ENCODE data around the gene BABAM2.
"Not testable (repeated sequence)": the region's sequence is repeated elsewhere in the genome, so short reads cannot be mapped to it uniquely, and the experiment has no call there.

The BABAM2 gene

DNA sequence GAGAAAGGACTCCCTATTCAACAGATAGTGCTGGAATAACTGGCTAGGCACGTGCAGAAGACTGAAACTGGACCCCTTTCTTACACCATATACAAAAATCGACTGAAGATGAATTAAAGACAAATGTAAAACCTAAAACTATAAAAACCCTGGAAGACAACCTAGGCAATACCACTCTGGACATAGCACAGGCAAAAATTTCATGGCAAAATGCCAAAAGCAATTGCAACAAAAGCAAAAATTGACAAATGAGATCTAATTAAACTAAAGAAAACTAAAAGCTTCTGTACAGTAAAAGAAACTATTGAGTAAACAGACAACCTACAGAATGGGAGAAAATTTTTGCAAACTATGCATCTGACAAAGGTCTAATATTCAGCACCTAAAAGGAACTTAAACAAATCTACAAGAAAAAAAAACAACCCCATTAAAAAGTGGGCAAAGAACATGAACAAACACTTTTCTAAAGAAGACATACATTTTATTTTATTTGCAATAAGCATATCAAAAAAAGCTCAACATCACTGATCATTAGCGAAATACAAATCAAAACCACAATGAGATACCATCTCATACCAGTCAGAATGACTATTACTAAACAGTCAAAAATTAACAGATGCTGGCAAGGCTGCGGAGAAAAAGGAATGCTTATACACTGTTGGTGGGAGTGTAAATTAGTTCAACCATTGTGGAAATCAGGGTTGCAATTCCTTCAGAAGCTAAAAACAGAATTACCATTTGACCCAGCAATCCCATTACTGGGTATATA, 8.5 kb upstream of the BABAM2 start:
- not testable (repeated sequence) for H3K27ac ChIP-seq (ENCODE audit: low read length); H3K36me3 ChIP-seq (ENCODE audit: control insufficient read depth in 1 of 2, insufficient read depth in 2 of 2, low read length in 2 of 2); H3K9me3 ChIP-seq (ENCODE audit: control insufficient read depth in 1 of 2, low read length in 2 of 2); H3K27me3 ChIP-seq (ENCODE audit: low read depth, low read length); H3K4me1 ChIP-seq (ENCODE audit: control insufficient read depth in 1 of 2, insufficient read depth in 2 of 2, low read length in 2 of 2); H3K4me3 ChIP-seq (ENCODE audit: low read depth in 1 of 2, low read length in 2 of 2)

DNA sequence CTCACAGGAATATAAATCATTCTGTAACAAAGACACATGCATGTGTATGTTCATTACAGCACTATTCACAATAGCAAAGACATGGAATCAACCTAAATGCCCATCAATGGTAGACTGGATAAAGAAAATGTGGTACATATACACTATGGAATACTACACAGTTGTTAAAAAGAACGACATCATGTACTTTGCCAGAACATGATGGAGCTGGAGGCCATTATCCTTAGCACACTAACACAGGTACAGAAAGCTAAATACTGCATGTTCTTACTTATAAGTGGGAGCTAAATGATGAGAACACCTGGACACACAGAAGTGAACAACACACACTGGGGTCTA, 8.0 kb upstream of the BABAM2 start:
- H3K36me3 ChIP-seq (ENCODE audit: control insufficient read depth in 1 of 2, insufficient read depth in 2 of 2, low read length in 2 of 2); H3K4me1 ChIP-seq (ENCODE audit: control insufficient read depth in 1 of 2, insufficient read depth in 2 of 2, low read length in 2 of 2); H3K4me3 ChIP-seq (ENCODE audit: low read depth in 1 of 2, low read length in 2 of 2); H3K9me3 ChIP-seq (ENCODE audit: control insufficient read depth in 1 of 2, low read length in 2 of 2); H3K27ac ChIP-seq (ENCODE audit: low read length); H3K27me3 ChIP-seq (ENCODE audit: low read depth, low read length): not testable (repeated sequence)

DNA sequence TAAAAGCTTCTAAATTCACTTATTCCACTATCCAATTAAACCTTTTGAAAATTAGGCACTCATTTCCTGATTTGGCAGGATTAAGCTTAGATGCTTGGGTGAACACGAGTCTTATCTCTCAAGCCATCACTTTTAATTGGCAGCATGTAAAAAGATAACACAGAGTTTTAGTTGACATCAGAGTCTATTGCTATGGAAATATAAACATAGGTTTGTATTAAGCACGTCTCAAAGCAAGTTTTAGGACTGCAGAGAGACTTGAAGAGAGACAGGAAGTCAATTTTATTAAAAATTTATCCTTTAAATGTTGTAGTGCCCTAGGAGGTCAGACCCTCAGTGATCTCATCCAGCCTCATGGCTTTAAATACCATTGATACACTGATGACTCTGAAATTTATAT, 5.9 kb upstream of the BABAM2 start:
- H3K9me3 ChIP-seq (ENCODE audit: control insufficient read depth in 1 of 2, low read length in 2 of 2), result no peaks in the 10 kb centered on the region
- no peaks in the 10 kb centered on the region for H3K27me3 ChIP-seq (ENCODE audit: low read depth, low read length)
- H3K4me1 ChIP-seq (ENCODE audit: control insufficient read depth in 1 of 2, insufficient read depth in 2 of 2, low read length in 2 of 2), result no peaks in the 10 kb centered on the region
- H3K4me3 ChIP-seq (ENCODE audit: low read depth in 1 of 2, low read length in 2 of 2), result no peak overlapping the region
- H3K27ac ChIP-seq (ENCODE audit: low read length), result no peak overlapping the region
- no peaks in the 10 kb centered on the region for H3K36me3 ChIP-seq (ENCODE audit: control insufficient read depth in 1 of 2, insufficient read depth in 2 of 2, low read length in 2 of 2)

DNA sequence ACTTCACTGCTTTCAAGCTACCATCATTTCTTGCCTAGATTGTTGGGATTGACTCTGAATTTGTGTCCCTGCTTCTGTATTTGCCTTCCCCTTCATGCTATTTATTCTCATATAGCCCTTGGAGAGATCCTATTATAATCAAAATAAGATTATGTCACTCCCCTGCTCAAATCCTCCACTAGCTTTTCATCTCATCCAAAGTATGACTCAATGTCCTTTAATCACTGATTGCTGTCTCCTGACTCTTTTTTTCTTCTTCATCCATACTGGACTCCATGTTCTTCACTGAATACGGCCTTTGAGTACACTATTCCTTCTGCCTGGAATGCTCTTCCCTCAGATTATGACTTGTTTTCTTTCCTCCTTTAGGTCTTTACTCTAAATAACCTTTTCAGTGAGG, 5.3 kb upstream of the BABAM2 start:
- Histone ChIP-seq H3K36me3 (ENCODE audit: control insufficient read depth in 1 of 2, insufficient read depth in 2 of 2, low read length in 2 of 2) (no peaks in the 10 kb centered on the region), H3K27ac (ENCODE audit: low read length) (no peak overlapping the region), H3K4me3 (ENCODE audit: low read depth in 1 of 2, low read length in 2 of 2) (no peak overlapping the region), H3K27me3 (ENCODE audit: low read depth, low read length) (no peaks in the 10 kb centered on the region), H3K4me1 (ENCODE audit: control insufficient read depth in 1 of 2, insufficient read depth in 2 of 2, low read length in 2 of 2) (no peaks in the 10 kb centered on the region), H3K9me3 (ENCODE audit: control insufficient read depth in 1 of 2, low read length in 2 of 2) (no peaks in the 10 kb centered on the region)

DNA sequence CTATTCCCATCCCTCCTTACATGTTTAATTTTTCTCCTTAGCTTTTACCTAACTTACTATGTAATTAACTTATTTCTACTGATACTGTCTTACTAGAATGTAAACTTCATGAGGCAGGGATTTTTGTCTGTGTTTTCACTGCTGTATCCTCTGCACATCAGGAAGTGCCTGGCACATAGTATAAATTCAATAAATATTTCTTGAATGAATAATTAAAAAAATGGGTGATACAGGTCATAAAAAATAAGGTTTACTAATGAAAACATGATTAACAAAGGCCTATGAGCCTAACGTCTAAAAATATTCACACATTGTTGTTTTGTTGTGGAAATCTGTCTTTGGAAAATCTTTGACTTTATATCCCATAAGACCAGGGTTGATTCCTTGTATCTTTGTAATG, 4.9 kb upstream of the BABAM2 start:
- Histone ChIP-seq H3K27me3 (ENCODE audit: low read depth, low read length) (no peaks in the 10 kb centered on the region), H3K9me3 (ENCODE audit: control insufficient read depth in 1 of 2, low read length in 2 of 2) (no peaks in the 10 kb centered on the region), H3K36me3 (ENCODE audit: control insufficient read depth in 1 of 2, insufficient read depth in 2 of 2, low read length in 2 of 2) (no peaks in the 10 kb centered on the region), H3K4me3 (ENCODE audit: low read depth in 1 of 2, low read length in 2 of 2) (no peak overlapping the region), H3K27ac (ENCODE audit: low read length) (no peak overlapping the region), H3K4me1 (ENCODE audit: control insufficient read depth in 1 of 2, insufficient read depth in 2 of 2, low read length in 2 of 2) (no peaks in the 10 kb centered on the region)

DNA sequence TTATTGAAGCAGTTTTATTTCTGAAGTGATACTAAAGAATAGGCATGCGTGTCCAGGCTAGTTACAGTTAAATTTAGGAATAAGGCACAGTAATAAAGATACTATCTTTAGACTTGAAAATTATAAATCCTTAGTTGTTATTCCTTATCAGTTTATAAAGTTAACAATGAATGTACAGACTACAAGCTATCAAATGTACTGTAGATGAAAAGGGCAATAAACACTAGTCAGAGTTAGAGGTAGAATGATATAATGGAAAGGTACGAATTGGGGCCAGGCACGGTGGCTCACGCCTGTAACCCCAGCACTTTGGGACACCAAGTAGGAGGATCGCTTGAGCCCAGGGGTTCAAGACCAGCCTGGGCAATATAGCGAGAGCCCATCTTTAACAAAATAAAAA, 4.2 kb upstream of the BABAM2 start:
- Histone ChIP-seq H3K36me3 (ENCODE audit: control insufficient read depth in 1 of 2, insufficient read depth in 2 of 2, low read length in 2 of 2) (no peaks in the 10 kb centered on the region), H3K9me3 (ENCODE audit: control insufficient read depth in 1 of 2, low read length in 2 of 2) (no peaks in the 10 kb centered on the region), H3K4me3 (ENCODE audit: low read depth in 1 of 2, low read length in 2 of 2) (no peak overlapping the region), H3K4me1 (ENCODE audit: control insufficient read depth in 1 of 2, insufficient read depth in 2 of 2, low read length in 2 of 2) (peaks cover 0 to 2% of the 10 kb centered on the region in 2 donors), H3K27me3 (ENCODE audit: low read depth, low read length) (no peaks in the 10 kb centered on the region), H3K27ac (ENCODE audit: low read length) (no peak overlapping the region)

DNA sequence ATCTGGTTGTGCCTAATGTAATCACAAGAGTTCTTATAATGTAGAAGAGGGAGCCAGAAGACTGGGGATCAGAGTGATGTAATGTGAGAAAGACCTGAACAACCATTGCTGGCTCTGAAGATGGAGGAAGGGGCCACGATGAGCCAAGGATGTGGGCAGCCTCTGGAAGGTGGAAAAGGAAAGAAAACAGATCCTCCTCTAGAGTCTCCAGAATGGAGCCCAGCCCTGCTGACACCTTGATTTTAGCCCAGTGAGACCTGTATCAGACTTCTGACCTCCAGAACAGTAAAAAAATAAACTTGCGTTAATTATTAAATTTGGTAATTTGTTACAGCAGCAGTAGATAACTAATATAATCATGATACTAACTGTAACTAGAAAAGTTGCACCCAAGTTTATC, 3.4 kb upstream of the BABAM2 start:
- Histone ChIP-seq H3K36me3 (ENCODE audit: control insufficient read depth in 1 of 2, insufficient read depth in 2 of 2, low read length in 2 of 2) (no peaks in the 10 kb centered on the region), H3K9me3 (ENCODE audit: control insufficient read depth in 1 of 2, low read length in 2 of 2) (no peaks in the 10 kb centered on the region), H3K27ac (ENCODE audit: low read length) (peak overlapping the region; percentile 32), H3K27me3 (ENCODE audit: low read depth, low read length) (no peaks in the 10 kb centered on the region), H3K4me1 (ENCODE audit: control insufficient read depth in 1 of 2, insufficient read depth in 2 of 2, low read length in 2 of 2) (peaks cover 0 to 2% of the 10 kb centered on the region in 2 donors), H3K4me3 (ENCODE audit: low read depth in 1 of 2, low read length in 2 of 2) (no peak overlapping the region)

DNA sequence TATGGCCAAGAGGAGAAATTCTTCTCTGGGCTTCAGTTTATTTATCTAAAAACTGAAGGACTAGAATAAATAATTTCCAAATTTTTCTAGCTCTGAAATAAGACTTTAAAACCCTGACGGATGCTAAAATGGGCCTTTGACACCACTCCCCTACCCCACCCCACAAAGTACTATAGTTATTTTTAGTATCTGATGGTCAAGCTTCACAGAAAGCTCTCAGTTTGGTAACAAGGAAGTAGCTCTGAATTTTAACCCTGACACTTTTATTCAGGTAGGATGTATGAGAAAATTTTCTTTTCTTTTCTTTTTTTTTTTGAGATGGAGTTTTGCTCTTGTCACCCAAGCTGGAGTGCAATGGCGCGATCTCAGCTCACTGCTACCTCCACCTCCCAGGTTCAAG, 2.7 kb upstream of the BABAM2 start:
- H3K9me3 ChIP-seq (ENCODE audit: control insufficient read depth in 1 of 2, low read length in 2 of 2), result no peaks in the 10 kb centered on the region
- H3K27ac ChIP-seq (ENCODE audit: low read length), result no peak overlapping the region
- peaks cover 0 to 2% of the 10 kb centered on the region in 2 donors for H3K4me1 ChIP-seq (ENCODE audit: control insufficient read depth in 1 of 2, insufficient read depth in 2 of 2, low read length in 2 of 2)
- H3K36me3 ChIP-seq (ENCODE audit: control insufficient read depth in 1 of 2, insufficient read depth in 2 of 2, low read length in 2 of 2), result no peaks in the 10 kb centered on the region
- no peaks in the 10 kb centered on the region for H3K27me3 ChIP-seq (ENCODE audit: low read depth, low read length)
- H3K4me3 ChIP-seq (ENCODE audit: low read depth in 1 of 2, low read length in 2 of 2), result no peak overlapping the region

DNA sequence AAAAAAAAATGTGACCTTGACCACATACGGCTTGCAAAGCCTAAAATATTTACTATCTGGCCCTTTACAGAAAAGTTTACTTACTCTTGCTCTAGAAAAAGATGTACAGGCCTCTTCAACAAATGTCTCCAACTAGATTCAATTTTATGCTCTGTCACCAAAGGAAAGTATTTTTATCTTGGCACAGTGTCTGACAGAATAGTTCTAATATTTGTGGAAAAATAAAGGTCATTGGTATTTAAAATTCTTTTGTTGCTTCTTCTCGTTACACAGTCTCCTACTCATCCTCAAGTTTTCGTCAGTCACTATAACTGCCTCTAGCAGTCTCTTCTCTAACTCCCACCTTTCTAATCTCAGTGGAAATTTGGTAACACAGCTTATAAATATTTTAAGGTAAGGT, 1.7 kb upstream of the BABAM2 start:
- Histone ChIP-seq H3K27me3 (ENCODE audit: low read depth, low read length) (no peaks in the 10 kb centered on the region), H3K27ac (ENCODE audit: low read length) (peak overlapping the region; percentile 99), H3K36me3 (ENCODE audit: control insufficient read depth in 1 of 2, insufficient read depth in 2 of 2, low read length in 2 of 2) (no peaks in the 10 kb centered on the region), H3K9me3 (ENCODE audit: control insufficient read depth in 1 of 2, low read length in 2 of 2) (no peaks in the 10 kb centered on the region), H3K4me3 (ENCODE audit: low read depth in 1 of 2, low read length in 2 of 2) (peak overlapping the region in 1 of 2 donors; percentile 82), H3K4me1 (ENCODE audit: control insufficient read depth in 1 of 2, insufficient read depth in 2 of 2, low read length in 2 of 2) (peaks cover 0 to 2% of the 10 kb centered on the region in 2 donors)

DNA sequence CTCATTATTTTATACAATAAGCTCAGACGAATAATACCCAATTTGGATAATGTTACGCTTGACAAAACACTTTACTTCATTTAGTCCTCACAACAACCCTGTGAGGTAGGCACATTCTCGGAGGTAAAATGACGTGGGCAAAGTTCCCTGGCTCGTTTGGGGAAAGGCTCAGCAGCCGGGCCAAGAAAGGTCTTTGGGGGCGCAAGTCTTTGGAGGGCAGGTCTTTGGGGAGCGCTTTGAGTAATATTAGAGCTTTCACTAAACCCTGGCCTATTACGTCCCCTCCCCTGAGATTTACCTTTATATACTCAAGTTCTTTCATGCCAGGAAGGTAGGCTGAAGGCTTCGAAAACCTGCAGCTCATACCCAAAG, 769 bp upstream of the BABAM2 start:
- Histone ChIP-seq H3K9me3 (ENCODE audit: control insufficient read depth in 1 of 2, low read length in 2 of 2) (no peaks in the 10 kb centered on the region), H3K4me3 (ENCODE audit: low read depth in 1 of 2, low read length in 2 of 2) (peak overlapping the region; percentile 71 to 82), H3K4me1 (ENCODE audit: control insufficient read depth in 1 of 2, insufficient read depth in 2 of 2, low read length in 2 of 2) (peaks cover 0 to 2% of the 10 kb centered on the region in 2 donors), H3K27me3 (ENCODE audit: low read depth, low read length) (no peaks in the 10 kb centered on the region), H3K36me3 (ENCODE audit: control insufficient read depth in 1 of 2, insufficient read depth in 2 of 2, low read length in 2 of 2) (peaks cover 0 to 4% of the 10 kb centered on the region in 2 donors), H3K27ac (ENCODE audit: low read length) (peak overlapping the region; percentile 99)

DNA sequence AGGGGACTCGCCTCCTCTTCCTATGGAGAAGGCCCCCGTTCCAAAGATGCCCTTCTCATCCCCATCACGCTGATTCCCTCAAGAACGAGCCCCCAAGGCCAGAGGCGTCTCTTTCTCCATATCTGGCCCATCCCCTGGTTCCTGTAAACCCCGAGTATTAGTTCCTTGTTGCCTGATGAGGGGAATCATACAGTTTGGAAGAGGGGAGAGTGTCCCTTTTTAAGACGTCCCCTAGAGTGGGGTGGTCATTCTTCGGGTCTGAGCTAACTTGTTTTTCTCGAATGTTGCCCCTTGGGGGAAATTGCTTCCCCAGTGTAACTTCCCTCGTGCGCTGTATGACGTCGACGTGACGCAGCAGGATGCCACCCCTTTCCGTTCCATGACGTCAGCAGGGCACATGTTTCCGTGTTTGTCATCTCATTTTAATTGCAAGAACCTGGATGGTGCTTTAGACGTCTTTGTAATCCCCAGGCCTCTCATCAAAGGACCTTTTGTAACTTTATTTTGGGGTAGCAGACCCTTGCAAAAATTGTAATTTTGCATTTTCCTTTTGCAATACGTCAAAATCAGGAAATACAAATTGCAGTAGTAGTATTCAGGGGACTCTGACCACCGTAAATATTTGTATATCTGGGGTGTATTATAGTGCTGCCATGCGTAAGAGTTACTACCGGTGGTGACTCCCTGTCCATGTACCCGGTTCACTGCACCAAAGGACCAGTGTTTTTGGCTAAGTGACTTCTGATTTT, 569 bp downstream of the BABAM2 start:
- Histone ChIP-seq H3K4me3 (ENCODE audit: low read depth in 1 of 2, low read length in 2 of 2) (peak overlapping the region; percentile 71 to 94), H3K27ac (ENCODE audit: low read length) (peak overlapping the region; percentile 99), H3K9me3 (ENCODE audit: control insufficient read depth in 1 of 2, low read length in 2 of 2) (no peaks in the 10 kb centered on the region), H3K36me3 (ENCODE audit: control insufficient read depth in 1 of 2, insufficient read depth in 2 of 2, low read length in 2 of 2) (peaks cover 7 to 9% of the 10 kb centered on the region in 2 donors), H3K27me3 (ENCODE audit: low read depth, low read length) (no peaks in the 10 kb centered on the region), H3K4me1 (ENCODE audit: control insufficient read depth in 1 of 2, insufficient read depth in 2 of 2, low read length in 2 of 2) (peaks cover 0 to 2% of the 10 kb centered on the region in 2 donors)

Measured in muscle layer of duodenum (tissue), 2 donors.